GM21737 (cell line): ENCODE data around the gene C20orf144.

Source experiments
- ATAC-seq: cut with Tn5 transposase; IDR thresholded peaks from one replicate; pipeline ENCODE4 v1.9.1; 2021; ENCODE audit warnings: mild to moderate bottlenecking, moderate library complexity; ENCODE audit not compliant: unreplicated experiment

C20orf144 gene

DNA sequence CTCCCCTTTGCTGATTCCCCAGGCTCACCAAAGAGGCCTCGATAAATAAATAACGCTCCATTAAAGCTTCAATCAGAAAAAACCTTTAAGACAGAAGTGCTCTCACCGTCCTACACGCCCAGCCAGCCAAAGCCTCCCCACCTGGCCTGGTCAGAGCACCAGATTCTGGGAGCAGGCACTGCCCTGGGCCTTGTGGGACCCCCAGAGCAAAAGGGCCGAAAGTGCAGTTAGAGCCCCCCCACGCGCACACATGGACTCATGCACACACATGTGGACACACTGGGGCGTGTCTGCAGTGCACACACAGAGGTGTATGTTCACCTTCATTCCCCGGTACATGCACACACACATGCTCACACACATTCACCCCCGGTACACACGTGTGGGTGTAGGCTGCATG, 14.0 kb downstream of the C20orf144 start:
- ATAC-seq = no peak

DNA sequence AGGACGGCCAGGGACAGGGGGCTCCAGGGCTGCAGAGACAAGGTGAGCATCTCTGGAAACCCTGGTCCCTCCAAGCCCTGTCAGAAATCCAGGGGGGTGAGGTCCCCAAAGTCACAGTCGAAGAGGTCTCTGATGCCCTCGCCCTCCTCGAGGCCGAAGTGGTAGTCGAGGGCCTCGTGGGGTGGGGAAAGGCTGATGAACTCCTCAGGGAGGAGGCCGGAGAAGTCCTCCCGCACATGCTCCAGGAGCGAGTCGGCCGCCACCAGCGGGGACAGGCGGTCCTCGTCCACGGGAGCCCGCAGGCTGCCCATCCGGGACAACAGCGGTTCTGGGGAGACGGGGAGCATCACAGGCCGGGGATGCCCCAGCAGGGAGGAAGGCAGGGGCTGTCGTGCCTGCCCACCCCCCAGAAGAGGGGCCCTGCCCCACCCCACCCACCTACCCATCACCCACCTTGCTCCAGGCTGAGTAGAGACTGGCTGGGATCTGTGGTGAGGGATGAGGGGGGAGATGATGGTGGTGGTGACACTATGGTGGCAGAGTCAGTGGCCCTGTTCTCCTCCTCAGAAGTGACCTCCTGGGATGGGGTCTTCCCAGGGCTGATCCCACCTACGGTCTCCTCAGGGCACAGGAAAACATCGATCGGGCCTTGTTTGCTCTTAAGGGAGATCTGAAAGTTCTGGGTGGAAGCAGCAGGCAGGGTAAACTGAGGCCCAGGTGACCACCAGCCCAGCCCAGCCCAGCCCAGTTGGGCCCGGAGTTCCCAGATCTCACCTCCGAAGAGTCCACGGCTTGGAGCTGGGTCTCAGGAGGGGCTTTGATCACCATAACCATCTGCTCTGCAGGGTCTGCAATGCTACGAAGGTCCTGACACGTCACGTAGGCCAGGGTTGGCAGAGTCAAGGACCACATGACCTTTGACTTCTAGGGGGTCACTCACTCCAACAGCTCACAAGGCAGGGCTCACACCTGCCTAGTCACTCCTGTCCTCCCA, 14.8 kb downstream of the C20orf144 start:
- no peak for ATAC-seq

DNA sequence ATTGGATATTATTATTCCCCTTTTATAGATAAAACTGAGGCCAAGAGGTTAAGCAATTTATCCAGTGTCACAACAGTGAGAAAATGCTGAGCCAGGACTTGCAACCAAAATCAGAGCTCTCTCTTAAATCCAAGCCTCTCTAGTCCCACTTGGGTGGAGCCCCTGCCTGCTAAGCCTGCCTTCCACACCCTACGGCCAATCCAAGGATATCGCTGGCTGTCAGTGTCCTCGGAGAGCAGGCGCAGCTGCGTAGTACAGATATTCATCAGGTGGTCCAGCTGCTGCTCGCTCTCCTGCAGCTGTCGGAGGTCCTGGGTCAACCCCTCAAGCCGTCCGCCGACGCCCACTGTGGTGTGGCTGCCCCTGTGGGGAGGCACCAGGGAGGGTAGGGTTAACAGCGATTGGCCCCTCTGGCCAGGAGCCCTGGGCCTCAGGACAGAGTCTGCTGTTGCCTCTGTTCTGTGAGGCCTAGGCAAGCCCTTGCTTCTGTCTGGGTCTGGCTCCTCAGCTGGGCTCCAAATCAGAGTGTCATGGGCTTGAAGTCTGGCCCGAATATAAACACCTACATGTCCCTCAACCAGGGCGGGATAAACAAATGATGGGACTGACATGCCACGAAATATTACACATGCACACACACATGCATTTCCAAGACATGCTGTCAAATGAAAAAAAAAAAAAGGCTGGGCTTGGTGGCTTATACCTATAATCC, 16.0 kb downstream of the C20orf144 start:
- ATAC-seq = no peak

- ATAC-seq = no peak
Measured at GRCh38 chr20:33679758-33680485, 17.8 kb downstream of the C20orf144 start.

DNA sequence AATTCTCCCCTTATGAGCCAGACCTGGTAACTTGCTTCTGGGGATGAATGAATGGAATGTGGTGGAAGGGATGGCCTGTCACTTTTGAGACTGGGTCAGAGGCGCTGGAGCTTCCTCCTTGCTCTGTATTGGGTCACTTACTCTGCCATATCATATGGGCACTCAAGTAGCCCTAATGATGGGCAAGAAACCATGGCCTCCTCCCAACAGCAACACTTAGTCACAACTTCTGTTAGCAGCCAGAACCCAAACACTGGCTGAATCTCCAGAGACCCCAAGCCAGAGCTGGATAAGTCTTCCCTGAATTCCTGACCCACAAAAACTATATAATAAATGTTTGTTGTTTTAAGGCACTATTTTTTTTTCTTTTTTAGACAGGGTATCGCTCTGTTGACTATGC, 18.6 kb downstream of the C20orf144 start:
- ATAC-seq = no peak

- no peak for ATAC-seq
Measured at GRCh38 chr20:33681288-33681687, 19.2 kb downstream of the C20orf144 start.

DNA sequence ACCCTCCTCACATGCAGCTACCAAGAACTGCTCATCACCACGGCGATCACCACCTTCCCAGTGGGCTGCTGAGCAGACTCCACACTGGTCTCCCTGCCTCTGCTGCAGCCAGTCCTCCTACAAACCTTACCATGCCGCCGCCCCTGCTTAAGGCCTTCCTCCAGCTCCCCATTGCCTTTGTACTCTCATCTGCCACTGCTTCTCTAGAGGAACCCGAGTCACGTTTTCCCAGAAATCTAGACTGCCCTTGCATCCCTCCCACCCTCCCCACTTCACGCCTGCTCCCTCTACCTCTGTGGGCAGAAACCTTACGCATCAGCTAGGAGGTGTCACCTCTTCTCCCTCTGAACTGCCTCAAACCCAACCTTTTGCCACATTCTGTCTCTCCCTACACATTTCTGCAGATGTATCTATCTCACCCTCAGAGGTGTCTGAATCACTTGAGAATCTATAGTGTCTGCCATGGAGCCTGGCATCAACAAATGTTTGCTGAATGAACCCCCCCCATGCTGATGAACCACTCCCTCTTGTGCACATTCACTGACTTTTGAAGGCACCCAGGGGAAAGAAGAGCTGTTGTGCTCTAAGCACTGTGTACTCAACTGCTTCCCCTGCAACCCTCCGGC, 19.7 kb downstream of the C20orf144 start:
- ATAC-seq = no peak

DNA sequence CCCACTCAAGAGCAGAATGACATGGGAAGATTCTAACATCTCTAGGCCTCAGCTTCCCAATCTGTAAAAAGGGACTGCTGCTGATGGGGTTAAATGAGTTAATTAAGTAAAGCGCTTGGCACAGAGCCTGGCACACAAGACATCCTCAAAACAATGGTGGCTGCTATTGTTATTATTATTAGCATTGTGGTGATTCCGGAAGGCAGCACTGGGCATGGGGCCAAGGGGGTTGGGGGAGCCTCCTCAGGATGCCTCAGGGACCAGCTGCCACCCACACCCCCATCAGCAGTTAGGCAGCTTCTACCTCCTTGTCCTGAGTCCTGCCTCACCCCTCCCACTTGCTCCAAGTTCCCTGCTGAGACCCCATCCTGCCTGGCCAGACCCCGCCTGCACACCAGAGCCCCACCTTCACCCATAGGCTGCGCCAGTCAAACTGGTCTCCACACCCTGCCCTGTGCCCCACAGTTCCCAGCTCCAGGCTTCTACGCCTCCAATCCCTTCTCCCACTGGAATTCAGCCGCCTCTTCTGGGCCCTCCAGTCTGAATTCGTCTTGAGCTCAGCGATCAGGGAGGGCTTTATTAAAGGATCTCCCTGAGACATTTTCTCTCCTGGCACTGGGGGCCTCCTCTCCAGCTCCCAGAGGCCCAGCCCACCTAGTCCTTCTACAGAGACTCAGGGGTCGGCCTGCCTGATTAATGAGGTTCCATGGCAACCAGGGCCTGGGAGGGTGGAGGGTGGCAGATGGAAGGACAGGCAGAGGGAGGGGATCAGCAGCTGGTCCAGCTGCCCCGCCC, 22.6 kb downstream of the C20orf144 start:
- ATAC-seq = no peak

- peak; percentile 37 for ATAC-seq
Measured at GRCh38 chr20:33685328-33686099, 23.4 kb downstream of the C20orf144 start.

DNA sequence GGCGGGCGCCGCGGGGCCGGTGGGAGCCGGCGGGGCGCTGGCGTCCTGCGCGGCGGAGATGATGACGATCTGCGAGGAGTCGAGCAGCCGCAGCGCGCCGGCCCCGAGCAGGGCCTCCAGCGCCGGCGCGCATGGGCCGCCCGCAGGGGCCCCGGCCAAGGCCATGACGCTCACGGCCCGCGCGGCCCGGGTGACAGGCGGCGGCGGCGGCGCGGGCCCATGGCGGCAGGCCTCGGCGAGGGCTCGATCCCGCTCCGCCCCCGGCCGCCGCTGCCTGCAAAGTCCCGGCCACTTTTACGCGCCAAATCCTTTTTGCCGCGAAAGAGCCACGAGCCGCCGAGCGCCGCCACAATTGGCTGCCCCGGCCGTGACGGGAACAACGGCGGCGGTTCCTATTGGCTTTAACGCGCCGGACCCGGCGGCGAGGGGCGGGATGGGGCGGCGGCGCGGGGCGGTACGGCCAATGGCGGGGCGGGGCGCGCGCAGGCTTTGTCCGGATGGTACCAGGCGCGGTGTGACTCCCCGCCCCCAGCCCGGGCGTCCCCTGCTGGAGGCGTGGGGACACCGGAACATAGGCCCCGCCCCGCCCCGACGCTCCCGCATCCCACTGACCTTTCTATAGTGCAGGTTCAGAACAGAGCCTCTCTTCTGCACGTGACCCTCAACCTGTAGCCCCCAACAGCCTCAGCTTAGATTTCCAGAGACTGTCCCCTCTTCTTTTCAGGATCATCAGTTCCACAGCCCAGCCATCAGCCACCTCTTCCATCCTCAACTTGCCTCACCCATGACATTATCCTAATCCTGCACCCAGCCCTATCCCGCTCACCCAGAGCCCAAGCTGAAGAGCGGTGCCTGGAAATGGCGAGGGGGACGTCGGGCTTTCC, 24.2 kb downstream of the C20orf144 start, which contains the start of gene E2F1:
Gene E2F1 (minus strand): TSS at position 286 of the 884 bp plus-strand sequence. CDS start 121 bp downstream, at position 165.
- ATAC-seq = peak; percentile 81

DNA sequence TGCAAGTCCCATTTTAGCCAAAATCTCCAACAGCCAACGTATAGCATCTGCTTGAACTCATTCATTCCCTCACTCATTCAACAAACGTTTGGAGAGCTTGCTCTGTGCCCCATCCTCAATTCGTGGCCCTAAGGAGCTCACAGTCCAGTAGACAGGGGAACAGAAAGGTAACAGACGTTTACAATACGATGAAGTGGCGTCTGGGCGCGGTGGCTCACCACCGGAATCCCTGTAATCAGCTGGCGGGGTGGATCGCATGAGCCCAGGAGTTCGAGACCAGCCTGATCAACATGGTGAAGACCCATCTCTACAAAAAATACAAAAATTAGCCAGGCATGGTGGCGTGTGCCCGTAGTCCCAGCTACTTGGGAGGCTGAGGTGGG, 24.8 kb downstream of the C20orf144 start:
- no peak for ATAC-seq

DNA sequence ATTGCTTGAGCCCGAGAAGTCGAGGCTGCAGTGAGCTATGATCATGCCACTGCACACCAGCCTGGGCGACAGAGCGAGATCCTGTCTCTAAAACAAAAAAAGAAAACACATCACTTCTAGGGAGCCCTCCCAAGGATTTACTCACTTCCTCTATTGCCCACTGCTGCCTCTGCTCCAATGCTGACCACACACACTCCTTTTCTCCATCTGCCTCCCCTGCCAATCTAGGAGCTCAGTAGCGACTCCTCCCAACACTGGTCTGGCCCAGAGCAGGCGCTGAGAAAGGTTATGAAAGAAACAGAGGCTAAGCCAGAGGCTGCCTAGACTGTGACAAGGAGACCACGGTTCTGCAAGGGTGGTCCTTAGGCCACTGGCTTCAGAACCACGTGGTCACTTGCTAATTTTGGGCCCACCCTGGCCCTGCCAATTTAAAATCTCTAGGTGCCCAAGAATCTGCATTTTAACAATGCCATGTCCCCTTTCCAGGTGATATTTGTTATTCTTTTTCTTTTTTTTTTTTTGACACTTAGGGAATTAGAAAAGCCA, 25.3 kb downstream of the C20orf144 start:
- ATAC-seq = no peak

DNA sequence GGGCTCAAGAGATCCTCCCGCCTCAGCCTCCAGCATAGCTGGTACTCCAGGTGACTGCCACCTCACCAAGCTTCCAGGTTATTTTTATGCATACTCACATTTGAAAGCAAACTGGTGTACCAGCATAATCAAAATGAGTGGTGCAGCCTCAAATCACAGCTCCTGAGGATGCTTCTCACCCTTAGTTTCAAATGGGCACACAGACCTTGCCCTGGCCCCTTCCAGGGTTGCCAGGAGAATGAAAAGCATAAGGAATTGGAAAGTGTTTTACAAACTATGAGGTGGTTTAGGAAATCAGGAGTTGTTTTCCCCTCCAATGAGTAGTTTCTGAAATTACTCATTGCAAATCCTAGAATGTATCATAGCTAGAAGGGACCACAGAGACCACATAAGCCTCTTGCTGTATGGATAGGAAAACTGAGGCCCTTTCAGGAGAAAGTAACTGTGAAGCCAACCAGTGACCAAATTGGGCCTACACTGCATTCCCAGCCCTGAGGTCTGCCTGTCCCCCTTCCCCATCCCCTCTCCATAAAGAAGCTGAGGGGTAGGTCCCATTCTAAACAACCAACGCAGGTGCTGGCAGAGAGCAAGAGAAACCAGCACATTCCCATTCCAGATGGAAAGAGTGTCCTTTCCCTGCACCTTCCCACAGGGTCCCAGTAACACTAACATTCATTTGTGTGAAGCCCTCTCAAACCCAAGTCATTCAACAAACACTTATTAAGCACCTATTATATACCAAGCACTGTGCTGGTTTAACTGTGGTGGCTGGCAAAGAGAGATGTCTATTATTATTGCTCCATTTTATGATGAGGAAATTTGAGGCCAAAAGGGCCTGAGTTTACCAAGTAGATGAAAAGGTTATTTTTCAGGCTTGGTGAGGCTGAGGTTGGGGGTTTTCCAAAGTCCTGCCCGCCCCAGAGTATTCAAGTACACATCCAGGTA, 26.1 kb downstream of the C20orf144 start:
- ATAC-seq = no peak

- ATAC-seq = no peak
Measured at GRCh38 chr20:33688938-33689424, 26.9 kb downstream of the C20orf144 start.

DNA sequence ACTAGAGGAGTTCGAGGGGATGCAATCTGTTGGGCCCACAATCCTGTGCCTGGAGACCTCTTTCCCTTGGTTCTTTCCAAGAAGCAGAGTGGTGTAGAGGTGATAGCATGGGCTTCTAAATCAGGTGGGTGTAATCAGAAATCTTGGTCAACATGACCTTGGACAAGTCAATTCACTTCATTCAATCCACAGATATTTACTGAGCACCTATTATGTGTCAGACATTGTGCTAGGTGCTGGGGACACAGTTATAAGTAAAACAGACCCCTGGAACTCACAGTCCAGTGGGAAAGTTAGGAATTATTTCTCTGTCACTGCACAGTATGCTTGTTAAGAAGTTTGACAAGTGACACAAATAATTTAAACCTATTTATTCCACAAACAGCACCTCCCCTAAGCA, 27.4 kb downstream of the C20orf144 start:
- no peak for ATAC-seq

GRCh38 chr20:33689973-33690372, 27.8 kb downstream of the C20orf144 start:
- ATAC-seq = no peak

GRCh38 chr20:33693289-33693688, 31.2 kb downstream of the C20orf144 start:
- ATAC-seq = no peak
